GM12878 (cell line): ENCODE measurements around the gene ERCC2. TPM values are rescaled to one million over a fixed set of nuclear protein-coding genes. Genes with fewer than 3 reads are reported as not detected.

Experiments used
- ATAC-seq: fragments of 200-7000 bp; cut with Tn5 transposase; 3 replicates; pipeline ENCODE4 v1.9.1; 2020; ENCODE audit warnings: mild to moderate bottlenecking, moderate library complexity
- BruUV-seq: library from RNA; stranded (reverse); fragments of 400-500 nt; replicated peaks from 2 replicates; lab custom pipeline; 2021; lab: Mats Ljungman, UMichigan
- CTCF ChIA-PET: fragments of 300-600 bp; sonication (Branson Sonifier 250); formaldehyde crosslinking; extraction: SDS; loops from one replicate; lab custom pipeline; 2021; ENCODE audit warnings: inconsistent platforms; lab: Yijun Ruan, JAX
- POLR2A ChIA-PET: fragments of 350-600 bp; formaldehyde crosslinking; extraction: SDS; loops from one replicate; lab custom pipeline; 2021; ENCODE audit warnings: inconsistent platforms; lab: Charles Lee
- RAD21 ChIA-PET: fragments of 300-600 bp; sonication (Branson Sonifier 250); formaldehyde crosslinking; loops from one replicate; lab custom pipeline; 2023; ENCODE audit warnings: antibody characterized with exemption; ENCODE audit not compliant: unreplicated experiment; lab: Charles Lee
- SMC1A ChIA-PET: fragments of 300-600 bp; sonication (Branson Sonifier 250); formaldehyde crosslinking; loops from one replicate; lab custom pipeline; 2023; ENCODE audit not compliant: unreplicated experiment, uncharacterized antibody; lab: Charles Lee
- DNase-seq: peaks from one replicate; pipeline ENCODE4 v3.0.0-alpha.2; 2011; ENCODE audit warnings: low read depth, low spot score
- FAIRE-seq: peaks from 3 replicates; lab custom pipeline; 2011; peaks lifted over from hg19 to GRCh38; lab: Jason Lieb, UNC
- H2AFZ ChIP-seq: 2 replicates; pipeline ENCODE4 v1.6.0; 2011; ENCODE audit warnings: low read depth, low read length, control low read depth; ENCODE audit not compliant: control insufficient read depth
- H3K27ac ChIP-seq: 2 replicates; pipeline ENCODE4 v1.5.1; 2011; ENCODE audit warnings: control low read depth; ENCODE audit not compliant: control insufficient read depth, insufficient read depth
- H3K27me3 ChIP-seq, 2 experiments: replicated peaks in 1 of 2; 2 replicates each; pipeline versions ENCODE4 v1.6.0 to v1.6.1; 2011; ENCODE audit warnings: low read length in 1 of 2; ENCODE audit not compliant: control insufficient read depth in 2 of 2, insufficient read depth in 2 of 2
- H3K36me3 ChIP-seq, 2 experiments: 2 replicates each; pipeline ENCODE4 v1.5.1; 2011; ENCODE audit warnings: low read length in 1 of 2; ENCODE audit not compliant: control insufficient read depth in 2 of 2, insufficient read depth in 2 of 2
- H3K4me1 ChIP-seq: 2 replicates; pipeline ENCODE4 v1.6.1; 2011; ENCODE audit warnings: mild to moderate bottlenecking, low read length, moderate library complexity, mixed read lengths; ENCODE audit not compliant: control insufficient read depth, insufficient read depth
- H3K4me2 ChIP-seq: 2 replicates; pipeline ENCODE4 v1.6.0; 2011; ENCODE audit warnings: control low read depth; ENCODE audit not compliant: control insufficient read depth, insufficient read depth
- H3K4me3 ChIP-seq: fragments of 200-600 bp; sonication (generic); 2 replicates; pipeline ENCODE4 v1.5.1; 2016
- H3K79me2 ChIP-seq: 2 replicates; pipeline ENCODE4 v1.6.0; 2011; ENCODE audit warnings: low read length; ENCODE audit not compliant: control insufficient read depth, insufficient read depth
- H3K9ac ChIP-seq: 2 replicates; pipeline ENCODE4 v1.8.0; 2011; ENCODE audit warnings: low read length, control low read depth, mixed read lengths; ENCODE audit not compliant: control insufficient read depth, insufficient read depth
- H3K9me3 ChIP-seq: replicated peaks from 3 replicates; pipeline ENCODE4 v1.5.1; 2011; ENCODE audit warnings: mild to moderate bottlenecking, low read length; ENCODE audit not compliant: control insufficient read depth, insufficient read depth
- H4K20me1 ChIP-seq: 2 replicates; pipeline ENCODE4 v1.6.0; 2011; ENCODE audit not compliant: control insufficient read depth, insufficient read depth
- BHLHE40 ChIP-seq, 2 experiments: fragments of 450-650 bp in 1 of 2; IDR thresholded peaks; 2 replicates each; pipeline ENCODE4 v1.6.1; 2011 to 2017; ENCODE audit warnings: low read depth in 2 of 2, borderline replicate concordance in 1 of 2, improper control_type of control experiment in 1 of 2, low read length in 1 of 2, mild to moderate bottlenecking in 1 of 2
- CBX3 ChIP-seq: fragments of 200-600 bp; sonication (generic); IDR thresholded peaks from 2 replicates; pipeline ENCODE4 v1.6.1; 2016; ENCODE audit warnings: low read depth, borderline replicate concordance
- ELK1 ChIP-seq: IDR thresholded peaks from 2 replicates; pipeline ENCODE4 v1.6.1; 2012; ENCODE audit warnings: low read depth, low read length, improper control_type of control experiment
- FOS ChIP-seq: IDR thresholded peaks from 3 replicates; pipeline ENCODE4 v1.6.1; 2011; ENCODE audit warnings: borderline replicate concordance; ENCODE audit not compliant: insufficient read length; ENCODE audit errors: extremely low read depth
- HDAC6 ChIP-seq: fragments of 200-600 bp; sonication (generic); IDR thresholded peaks from one replicate; pipeline ENCODE4 v1.8.0; 2017; ENCODE audit warnings: antibody characterized with exemption; ENCODE audit not compliant: unreplicated experiment
- KDM1A ChIP-seq: fragments of 200-600 bp; sonication (generic); IDR thresholded peaks from 2 replicates; pipeline ENCODE4 v1.6.1; 2016; ENCODE audit warnings: borderline replicate concordance
- MEF2B ChIP-seq: fragments of 450-650 bp; IDR thresholded peaks from 2 replicates; pipeline ENCODE4 v1.6.1; 2018; ENCODE audit warnings: mild to moderate bottlenecking, moderate library complexity; ENCODE audit not compliant: partially characterized antibody, poor library complexity, severe bottlenecking
- NFIC ChIP-seq: IDR thresholded peaks from 2 replicates; pipeline ENCODE4 v1.6.1; 2012; ENCODE audit warnings: low read depth, mild to moderate bottlenecking, inconsistent platforms, low read length, moderate library complexity
- NRF1 ChIP-seq: conservative IDR thresholded peaks from 2 replicates; pipeline ENCODE4 v1.6.1; 2011; ENCODE audit warnings: mild to moderate bottlenecking, low read depth, low read length, improper control_type of control experiment
- PBX3 ChIP-seq: IDR thresholded peaks from 2 replicates; pipeline ENCODE4 v1.6.1; 2011; ENCODE audit warnings: mild to moderate bottlenecking, low read depth, low read length, moderate library complexity; ENCODE audit not compliant: insufficient replicate concordance
- RB1 ChIP-seq: fragments of 450-650 bp; formaldehyde crosslinking; IDR thresholded peaks from 2 replicates; pipeline ENCODE4 v1.6.1; 2017; ENCODE audit warnings: mild to moderate bottlenecking, borderline replicate concordance
- ZBTB4 ChIP-seq: fragments of 450-650 bp; formaldehyde crosslinking; IDR thresholded peaks from 2 replicates; pipeline ENCODE4 v1.4.0; 2022; ENCODE audit warnings: mild to moderate bottlenecking, moderate library complexity
- WGBS: methylation state at CpG from one replicate; pipeline ENCODE4 v1.1.6; 2016; ENCODE audit warnings: low lambda C conversion rate; ENCODE audit not compliant: insufficient replicate concordance, insufficient coverage; ENCODE audit errors: missing lambda C conversion rate; 5-methylcytosine and 5-hydroxymethylcytosine counted together
- in situ Hi-C: fragments of 300-500 bp; cut with MboI; formaldehyde crosslinking; loops from 9 replicates; pipeline ENCODE4 v1.14.3; 2018; ENCODE audit warnings: mixed read lengths
- intact Hi-C: fragments of 100-400 bp; cut with micrococcal nuclease; formaldehyde crosslinking; loops from one replicate; pipeline ENCODE4 v1.14.2; 2022; ENCODE audit not compliant: unreplicated experiment
- polyA plus RNA-seq, 11 experiments: library from polyadenylated mRNA; depleted of rRNA in 4 of 11; unstranded in 6 of 11; stranded (reverse) in 5 of 11; fragments of >200 nt; fragmentation: Nextera tagmentation in 4 of 11; fragmentation: Illumina TruSeq in 1 of 11; extraction: Ambion mirVana in 4 of 11; extraction: Trizol in 1 of 11; gene quantifications; 1 replicate in 1 of 11; 2 replicates in 10 of 11; pipeline versions ENCODE4 v1.2.1 to v1.2.3, GENCODE V29; 2011 to 2016; ENCODE audit warnings: inconsistent platforms in 2 of 11, missing spikeins in 2 of 11, low read depth in 1 of 11
- total RNA-seq, 4 experiments: library from RNA; depleted of rRNA in 3 of 4; stranded (reverse); fragments of >200 nt in 3 of 4; fragmentation: Illumina TruSeq in 1 of 4; extraction: Trizol in 1 of 4; gene quantifications; 2 replicates each; pipeline versions ENCODE4 v1.2.1 to v1.2.3, GENCODE V29; 2013 to 2021
- TF ChIP-seq, protein P1 (sequence below): IDR thresholded peaks from 2 replicates; pipeline ENCODE4 v1.6.1; 2011; ENCODE audit warnings: low read depth, mild to moderate bottlenecking, low read length, moderate library complexity, borderline replicate concordance; ENCODE audit errors: extremely low read depth
- TF ChIP-seq, protein P2 (sequence below): IDR thresholded peaks from 2 replicates; pipeline ENCODE4 v1.6.1; 2011; ENCODE audit warnings: low read depth, low read length, improper control_type of control experiment, borderline replicate concordance

ERCC2 gene
- total and polyA plus RNA-seq, 10 of the 15 experiments (the other 5 are each of a cell fraction or from before 2014, with no cell fraction given), result 1.3 to 40.1 (median 15.6) TPM

DNA sequence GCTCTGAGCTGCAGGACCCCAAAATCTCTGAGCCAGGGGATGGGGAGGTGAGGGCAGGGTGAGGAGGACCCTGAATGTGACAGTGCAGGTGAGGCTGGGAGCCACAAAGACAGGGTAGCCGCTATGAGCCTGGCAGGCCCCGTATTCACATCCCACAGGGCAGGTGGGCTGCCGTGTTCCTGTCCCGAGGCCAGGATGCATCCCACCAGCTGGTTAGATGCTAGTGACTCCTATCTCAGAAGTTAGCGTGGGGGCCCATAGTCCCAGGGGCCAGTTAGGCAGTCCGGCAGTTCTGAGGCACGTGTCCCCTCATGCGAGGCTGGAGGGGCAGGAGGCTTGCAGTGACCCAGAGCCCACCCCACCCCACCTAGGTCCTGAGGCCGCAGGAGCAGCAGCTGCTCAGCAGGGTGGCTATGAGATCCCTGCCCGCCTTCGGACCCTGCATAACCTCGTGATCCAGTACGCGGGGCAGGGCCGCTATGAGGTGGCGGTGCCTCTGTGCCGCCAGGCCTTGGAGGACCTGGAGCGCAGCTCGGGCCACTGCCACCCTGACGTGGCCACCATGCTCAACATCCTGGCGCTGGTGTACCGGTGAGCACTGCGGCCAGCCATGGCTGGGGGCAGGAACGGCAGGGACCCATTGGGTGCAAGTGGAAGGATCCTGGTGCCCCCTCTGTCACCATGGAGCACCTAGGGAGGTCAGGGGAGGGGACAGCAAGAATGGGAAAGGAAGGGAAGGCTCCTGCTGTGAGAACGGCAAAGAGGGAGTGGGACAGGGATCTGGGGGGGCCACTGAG is 22.6 kb downstream of the ERCC2 start:
- FAIRE-seq (no peak), ATAC-seq (no peak), DNase-seq (no peak)
- no peak for TF ChIP-seq FOS
- no peak for TF ChIP-seq PBX3
- TF ChIP-seq NRF1, result no peak
- TF ChIP-seq, protein P1, sequence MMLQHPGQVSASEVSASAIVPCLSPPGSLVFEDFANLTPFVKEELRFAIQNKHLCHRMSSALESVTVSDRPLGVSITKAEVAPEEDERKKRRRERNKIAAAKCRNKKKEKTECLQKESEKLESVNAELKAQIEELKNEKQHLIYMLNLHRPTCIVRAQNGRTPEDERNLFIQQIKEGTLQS, result no peak
- TF ChIP-seq HDAC6, result no peak
- TF ChIP-seq ELK1, result no peak
- TF ChIP-seq RB1, result no peak
- no peak for TF ChIP-seq CBX3
- TF ChIP-seq ZBTB4 (CRISPR knock-in tag), result no peak
- TF ChIP-seq, protein P2, sequence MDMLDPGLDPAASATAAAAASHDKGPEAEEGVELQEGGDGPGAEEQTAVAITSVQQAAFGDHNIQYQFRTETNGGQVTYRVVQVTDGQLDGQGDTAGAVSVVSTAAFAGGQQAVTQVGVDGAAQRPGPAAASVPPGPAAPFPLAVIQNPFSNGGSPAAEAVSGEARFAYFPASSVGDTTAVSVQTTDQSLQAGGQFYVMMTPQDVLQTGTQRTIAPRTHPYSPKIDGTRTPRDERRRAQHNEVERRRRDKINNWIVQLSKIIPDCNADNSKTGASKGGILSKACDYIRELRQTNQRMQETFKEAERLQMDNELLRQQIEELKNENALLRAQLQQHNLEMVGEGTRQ, result no peak
- TF ChIP-seq MEF2B, result no peak
- no peak for TF ChIP-seq KDM1A
- no peak for TF ChIP-seq NFIC
- no peak for TF ChIP-seq BHLHE40 (IDR thresholded peaks at IDR 0.05; ENCODE audit: borderline replicate concordance in 1 of 2, low read depth in 2 of 2, low read length in 1 of 2)
- Histone ChIP-seq H4K20me1 (no peaks in the 10 kb centered on the region), H3K36me3 (peaks cover 0 to 4% of the 10 kb centered on the region in 2 experiments; a peak in 3 of 4 replicates), H3K79me2 (no peaks in the 10 kb centered on the region), H2AFZ (no peak overlapping the region), H3K27me3 (no peaks in the 10 kb centered on the region), H3K27ac (no peak overlapping the region), H3K9me3 (no peaks in the 10 kb centered on the region), H3K4me3 (no peak overlapping the region), H3K4me1 (no peaks in the 10 kb centered on the region), H3K9ac (no peak overlapping the region), H3K4me2 (no peak overlapping the region)
- RAD21 ChIA-PET, result no interaction called here
- CTCF ChIA-PET, result no interaction called here
- SMC1A ChIA-PET, result no interaction called here
- POLR2A ChIA-PET, result no interaction called here
- 67% methylated on average over 25 of the region's 25 CpGs for WGBS
- intact Hi-C loops (no loop called here), in situ Hi-C loops (no loop called here)
- BruUV-seq, result no TSS peak
